ENCODE data around the gene CMKLR1. TPM values are rescaled to one million over a fixed set of nuclear protein-coding genes. Genes with fewer than 3 reads are reported as not detected.
A peak's percentile ranks its signal among the peaks of the same experiment; 100 is the strongest.

CMKLR1 gene
- total and polyA plus RNA-seq, 2 donors (not counting 3 experiments of a cell fraction or from before 2014, with no cell fraction given) = 0.61 TPM; not detected in 1

DNA sequence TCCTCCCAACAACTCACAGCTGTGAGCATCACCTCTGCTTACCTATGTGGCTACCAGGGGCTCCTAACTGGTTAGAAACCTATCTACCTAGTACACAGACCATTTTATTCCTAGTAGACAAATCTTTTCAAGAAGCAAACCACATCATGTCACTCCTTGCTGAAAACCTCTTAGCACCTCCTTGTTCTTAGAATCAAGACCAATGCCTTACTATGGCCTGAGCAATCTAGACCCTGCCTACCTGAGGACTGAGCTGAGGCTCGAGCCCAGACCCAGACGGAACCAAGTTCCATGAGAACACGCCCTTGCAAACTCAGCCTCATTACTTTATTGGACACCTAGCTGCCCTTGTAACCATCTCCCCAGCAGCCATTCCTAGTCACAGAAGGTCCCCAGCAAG is 32.6 kb downstream of the CMKLR1 start:
- peaks cover 39% of the 10 kb centered on the region for H3K4me1 ChIP-seq (ENCODE audit: control insufficient read depth, extremely low read depth, insufficient read depth, low read length)
- BruUV-seq (replicated peaks) = no TSS peak
- H4K20me1 ChIP-seq (replicated peaks; ENCODE audit: control insufficient read depth, extremely low read depth, insufficient read depth, low read length) = no peaks in the 10 kb centered on the region
- no peak overlapping the region for H2AFZ ChIP-seq (ENCODE audit: low read depth, low read length)
- no peak for DNase-seq (ENCODE audit: low read depth, low spot score)
- ChIA-PET POLR2A (interaction anchor here (1.3 kb wide), 1 partner anchor 10 kb away, joined by 3 read pairs; no protein-coding TSS in a partner anchor), CTCF (interaction anchor here (1.3 kb wide), 1 partner anchor 9 kb away, joined by 6 read pairs; no protein-coding TSS in a partner anchor)
- TF ChIP-seq, protein P1, sequence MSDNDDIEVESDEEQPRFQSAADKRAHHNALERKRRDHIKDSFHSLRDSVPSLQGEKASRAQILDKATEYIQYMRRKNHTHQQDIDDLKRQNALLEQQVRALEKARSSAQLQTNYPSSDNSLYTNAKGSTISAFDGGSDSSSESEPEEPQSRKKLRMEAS (IDR thresholded peaks at IDR 0.05; ENCODE audit: insufficient read depth, insufficient read length) = no peak
- TF ChIP-seq EZH2 (IDR thresholded peaks at IDR 0.05; ENCODE audit: borderline replicate concordance, low read depth, low read length, severe bottlenecking) = no peak
- TF ChIP-seq POLR2A (IDR thresholded peaks at IDR 0.05; ENCODE audit: low read depth, low read length) = no peak
- TF ChIP-seq POLR2AphosphoS5 (IDR thresholded peaks at IDR 0.05; ENCODE audit: insufficient read depth, low read depth, low read length) = no peak
- TF ChIP-seq GATA2 (IDR thresholded peaks at IDR 0.05; ENCODE audit: insufficient read depth, insufficient read length, low read depth, low read length) = no peak
- no peak for TF ChIP-seq JUN (IDR thresholded peaks at IDR 0.05; ENCODE audit: borderline replicate concordance, insufficient read depth, insufficient read length, low read depth)
- no peak for TF ChIP-seq MYC (IDR thresholded peaks at IDR 0.05; ENCODE audit: low read depth, low read length)
- TF ChIP-seq CTCF (IDR thresholded peaks at IDR 0.05; ENCODE audit: extremely low read depth in 1 of 2, insufficient read depth in 1 of 2, low read depth in 1 of 2, low read length in 2 of 2) = no peak
- TF ChIP-seq FOS (IDR thresholded peaks at IDR 0.05; ENCODE audit: borderline replicate concordance, insufficient read depth, low read length) = no peak
- H3K27ac ChIP-seq (ENCODE audit: insufficient read depth, low read depth, low read length) = peak overlapping the region; percentile 79
- H3K4me3 ChIP-seq (replicated peaks in 1 of 3; ENCODE audit: insufficient read depth in 1 of 3, low read depth in 1 of 3, low read length in 3 of 3) = no peak overlapping the region
- no peaks in the 10 kb centered on the region for H3K36me3 ChIP-seq (ENCODE audit: control insufficient read depth in 2 of 2, extremely low read depth in 1 of 2, insufficient read depth in 2 of 2, low read length in 2 of 2)
- H3K79me2 ChIP-seq (ENCODE audit: control insufficient read depth, insufficient read depth, low read length) = no peaks in the 10 kb centered on the region
- intact Hi-C loops (cut with micrococcal nuclease) (loop anchor here (5.0 kb wide), 1 partner anchor 206 kb away; no protein-coding TSS in a partner anchor), dilution Hi-C loops (cut with MboI; ENCODE audit: extremely low pct_ligation_motif_present, low sequenced_read_pairs) (no loop called here)
- no peak overlapping the region for H3K9ac ChIP-seq (replicated peaks; ENCODE audit: extremely low read depth, insufficient read depth, low read length)
- no peaks in the 10 kb centered on the region for H3K27me3 ChIP-seq (ENCODE audit: control insufficient read depth in 2 of 2, insufficient read depth in 2 of 2, low read length in 2 of 2)
- H3K9me3 ChIP-seq (replicated peaks; ENCODE audit: control insufficient read depth, insufficient read depth, low read length) = no peaks in the 10 kb centered on the region
- H3K9me1 ChIP-seq (replicated peaks; ENCODE audit: control insufficient read depth, extremely low read depth, insufficient read depth, low read length) = no peaks in the 10 kb centered on the region
- no peak overlapping the region for H3K4me2 ChIP-seq (ENCODE audit: insufficient read depth, low read length)
- FAIRE-seq = no peak
